A204.1 (cell line): ENCODE results near the gene RAPGEF4.

Source experiments
- FAIRE-seq: peaks from 2 replicates; lab custom pipeline; 2012; peaks lifted over from hg19 to GRCh38; lab: Jason Lieb, UNC

Gene RAPGEF4

DNA sequence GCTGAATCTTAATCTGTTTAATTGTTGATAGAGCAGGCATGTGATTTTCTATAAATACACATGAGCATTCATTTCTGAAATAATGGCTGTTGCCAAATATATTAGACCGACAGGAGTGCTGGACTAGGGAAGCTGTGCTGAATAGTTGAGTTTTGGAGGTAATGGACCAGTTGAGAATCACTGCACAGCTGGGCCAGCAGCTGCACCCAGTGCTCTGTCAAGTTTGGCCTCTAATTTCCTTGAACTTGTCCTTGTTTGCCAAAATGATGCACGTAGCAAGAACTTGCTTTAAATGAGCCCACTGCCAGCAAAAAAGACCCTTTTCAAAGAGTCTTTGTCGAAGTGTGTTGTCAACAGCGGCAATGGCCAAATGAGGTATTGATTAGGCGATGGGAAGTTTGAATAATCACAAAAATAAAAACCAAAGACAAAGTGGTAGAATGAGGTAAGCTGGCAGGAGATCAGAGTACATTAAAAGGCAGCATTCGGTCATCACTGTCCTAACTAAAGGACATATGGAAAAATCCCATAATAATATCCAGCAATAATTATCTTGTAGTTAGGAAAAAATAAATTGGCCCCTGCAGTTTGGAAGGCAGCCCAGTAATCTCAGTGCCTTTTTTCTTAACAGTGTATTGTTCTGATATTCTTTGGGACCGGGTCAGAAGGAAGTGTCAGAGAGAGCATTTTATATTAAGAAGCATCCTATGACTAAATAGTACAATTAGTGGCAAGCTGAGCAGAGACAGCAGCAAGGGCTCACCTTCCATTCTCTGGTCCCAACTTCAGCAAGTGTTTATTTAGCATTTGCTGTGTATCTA is 126.2 kb downstream of the RAPGEF4 start:
- FAIRE-seq: no peak

DNA sequence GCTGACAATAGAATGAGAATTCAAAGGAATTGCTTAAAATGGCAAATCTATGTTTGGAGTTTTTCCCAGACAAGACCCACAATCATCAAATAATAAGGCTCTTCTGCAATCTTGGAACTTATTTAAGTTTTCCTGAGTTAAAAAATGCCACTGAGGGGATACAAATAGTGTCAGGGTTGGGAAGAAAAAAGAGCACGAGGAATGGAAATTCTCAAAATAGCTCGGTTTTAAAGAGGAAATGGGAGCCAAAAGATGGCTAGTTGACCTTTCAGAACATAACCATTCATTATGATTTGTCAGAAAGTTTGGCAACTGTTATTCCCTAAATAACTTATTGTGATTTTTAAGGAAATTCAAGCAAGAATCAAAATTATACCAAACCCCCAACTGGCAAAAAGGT is 127.7 kb downstream of the RAPGEF4 start:
- FAIRE-seq: no peak

DNA sequence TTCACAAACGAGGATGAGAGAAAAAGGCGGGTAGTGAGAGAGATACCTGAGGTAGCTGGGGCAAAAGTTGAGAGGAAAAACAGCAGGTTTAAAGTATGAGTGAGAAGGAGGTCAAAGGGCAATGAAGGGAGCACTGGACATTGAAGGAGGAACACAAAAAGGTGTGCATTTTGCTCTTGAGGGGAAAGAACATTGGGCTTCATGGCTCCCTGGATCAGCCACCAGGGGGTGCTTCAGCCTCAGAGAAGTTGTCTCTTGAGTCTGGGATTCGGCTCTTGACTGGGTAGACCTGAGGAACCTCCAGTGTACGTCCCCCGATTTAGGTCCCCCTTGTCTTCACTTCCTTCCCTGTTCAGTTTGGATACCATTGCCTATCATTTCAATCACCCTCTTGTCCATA is 128.5 kb downstream of the RAPGEF4 start:
- no peak for FAIRE-seq

DNA sequence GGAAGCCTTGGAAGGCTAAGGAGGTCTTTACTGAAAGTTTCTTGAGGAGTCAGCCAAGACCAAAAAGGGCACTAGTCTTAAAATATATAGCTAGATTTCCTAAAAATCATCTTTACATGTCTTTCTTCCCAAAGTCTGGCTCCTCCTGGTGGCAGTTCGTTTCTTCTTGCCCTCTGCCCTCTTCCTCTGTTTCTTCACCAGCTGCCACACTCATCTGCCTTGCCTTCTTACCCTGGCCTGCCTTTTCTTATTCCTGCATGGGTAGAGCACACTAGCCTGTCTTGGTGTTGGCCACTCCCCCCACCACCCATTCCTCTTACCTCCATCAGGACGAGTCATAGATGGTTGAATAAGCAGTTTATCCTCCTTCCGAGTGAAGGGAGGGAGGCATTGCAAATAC is 129.8 kb downstream of the RAPGEF4 start:
- no peak for FAIRE-seq

DNA sequence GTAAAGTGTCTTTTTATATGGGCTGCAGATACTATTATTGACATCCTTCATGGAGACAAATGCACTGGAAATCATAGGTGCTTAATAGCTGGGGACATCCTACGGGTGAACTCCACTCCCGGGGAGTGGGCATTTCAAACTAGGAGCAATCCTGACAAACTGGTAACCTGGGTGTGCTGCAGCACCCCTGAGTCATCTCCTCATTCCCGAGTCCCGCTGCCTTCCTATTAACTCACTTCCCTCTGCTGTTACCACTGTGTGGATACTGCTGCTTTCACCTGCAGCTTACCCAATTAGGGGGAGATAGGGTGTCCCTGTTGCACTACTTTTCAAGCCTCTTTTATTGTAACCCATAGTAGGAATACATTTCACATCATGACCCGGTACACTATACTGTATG is 134.2 kb downstream of the RAPGEF4 start:
- no peak for FAIRE-seq

DNA sequence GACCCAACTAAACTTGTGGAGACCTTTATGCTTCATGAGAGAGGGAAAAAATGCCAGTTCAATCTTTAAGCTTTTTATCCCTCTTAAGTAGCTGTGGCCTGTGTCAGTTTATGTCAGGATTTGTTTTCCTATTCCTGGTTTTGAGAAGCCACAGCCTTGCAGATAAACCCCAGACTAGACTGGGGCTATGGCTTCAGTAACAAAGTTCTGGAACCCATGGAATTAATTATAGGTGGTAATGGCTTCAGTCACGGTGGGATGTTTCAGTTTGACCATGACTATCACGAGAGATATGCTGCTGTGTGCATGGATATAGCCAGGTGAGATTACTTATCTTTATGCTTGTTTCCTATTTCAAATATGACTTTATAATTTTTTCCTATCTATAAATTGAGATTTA is 134.8 kb downstream of the RAPGEF4 start:
- no peak for FAIRE-seq

DNA sequence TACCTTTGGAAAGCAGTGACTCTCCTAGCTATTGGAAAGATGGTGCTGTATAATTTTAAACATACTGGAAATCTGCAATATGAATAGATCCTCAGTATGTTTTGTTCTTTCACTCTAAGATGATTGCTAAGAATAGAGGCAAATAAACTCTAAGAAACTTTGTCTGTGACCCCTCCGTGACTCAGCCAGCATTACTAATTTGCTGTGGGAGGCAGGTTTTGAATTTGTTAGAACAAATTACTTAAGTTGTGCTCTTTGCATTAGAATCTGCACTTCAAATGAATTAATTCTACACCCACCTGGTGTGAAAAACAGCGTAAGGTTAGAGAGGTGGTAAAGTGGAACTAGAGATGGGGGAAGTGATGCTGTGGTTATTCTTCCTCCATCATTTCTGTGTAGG is 142.2 kb downstream of the RAPGEF4 start:
- no peak for FAIRE-seq

DNA sequence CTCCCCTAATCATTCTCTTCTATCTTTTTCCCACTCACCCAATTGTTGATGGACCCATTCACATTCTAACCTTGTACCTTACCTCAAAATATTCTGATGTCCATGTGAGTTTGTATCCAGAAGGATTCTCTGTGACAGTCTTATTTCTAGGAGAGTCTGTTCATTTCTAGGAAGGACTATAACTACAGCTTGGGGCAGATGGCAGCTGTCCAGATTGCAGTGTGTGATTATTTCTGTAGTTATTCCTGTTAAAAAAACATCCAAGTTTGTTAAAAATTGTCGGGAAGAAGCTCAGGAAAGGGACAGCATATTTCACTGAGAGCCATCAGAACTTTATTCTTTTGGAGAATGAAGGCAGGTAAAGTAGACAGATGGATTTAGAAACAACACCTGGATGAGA is 142.6 kb downstream of the RAPGEF4 start:
- FAIRE-seq: no peak

DNA sequence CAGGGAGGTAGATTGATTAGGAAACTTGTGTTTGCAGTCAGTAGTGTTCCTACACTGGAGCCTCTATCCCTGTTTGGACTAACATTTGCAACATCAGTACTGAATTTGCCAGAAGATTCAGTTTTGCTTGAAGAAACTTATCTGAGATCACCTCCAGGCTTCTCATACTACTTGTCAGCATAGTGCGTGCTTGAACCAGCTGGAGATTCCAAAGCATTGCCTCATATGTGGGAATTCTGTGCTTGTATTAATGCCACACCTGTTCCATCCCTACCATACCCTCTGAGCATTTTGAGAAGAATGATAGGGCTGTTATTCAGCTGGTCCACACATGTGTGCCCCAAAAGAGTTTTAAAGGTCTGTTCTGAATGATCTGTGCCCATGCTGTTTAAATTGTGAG is 148.7 kb downstream of the RAPGEF4 start:
- FAIRE-seq: no peak

DNA sequence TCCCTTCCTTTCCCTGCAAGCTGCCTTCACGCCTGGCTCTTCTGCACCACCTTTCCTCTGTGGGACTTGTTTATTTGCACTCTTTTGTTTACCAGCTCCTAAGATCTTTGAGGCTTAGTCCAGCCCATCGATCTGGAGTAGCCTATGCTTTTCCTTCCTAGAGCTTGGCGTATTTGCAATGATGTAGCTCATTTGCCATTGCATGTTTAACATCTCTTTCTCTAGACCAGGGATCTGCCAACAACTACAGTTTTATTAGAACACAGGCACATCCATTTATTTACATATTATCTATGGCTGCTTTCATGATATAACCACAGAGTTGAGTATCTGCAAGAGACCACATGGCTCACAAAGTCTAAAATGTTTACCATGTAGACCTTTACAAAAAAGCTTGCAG is 150.4 kb downstream of the RAPGEF4 start:
- no peak for FAIRE-seq

DNA sequence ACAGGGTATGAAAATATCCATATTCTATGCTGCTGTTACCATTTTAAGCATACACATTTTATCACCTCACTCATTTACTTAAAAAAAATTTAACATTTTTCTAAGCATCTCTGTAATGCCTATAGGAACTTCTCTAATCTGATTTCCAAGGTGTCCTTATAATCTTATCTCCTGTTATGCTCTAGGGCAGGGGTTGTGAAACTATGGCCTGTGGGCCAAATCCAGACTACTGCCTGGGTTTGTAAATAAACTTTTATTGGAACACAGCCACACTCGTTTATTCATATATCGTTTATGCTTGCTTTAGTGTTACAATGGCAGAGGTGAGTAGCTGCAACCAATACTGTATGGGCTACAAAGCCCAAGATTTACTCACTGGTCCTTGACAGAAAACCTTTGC is 151.6 kb downstream of the RAPGEF4 start:
- no peak for FAIRE-seq

DNA sequence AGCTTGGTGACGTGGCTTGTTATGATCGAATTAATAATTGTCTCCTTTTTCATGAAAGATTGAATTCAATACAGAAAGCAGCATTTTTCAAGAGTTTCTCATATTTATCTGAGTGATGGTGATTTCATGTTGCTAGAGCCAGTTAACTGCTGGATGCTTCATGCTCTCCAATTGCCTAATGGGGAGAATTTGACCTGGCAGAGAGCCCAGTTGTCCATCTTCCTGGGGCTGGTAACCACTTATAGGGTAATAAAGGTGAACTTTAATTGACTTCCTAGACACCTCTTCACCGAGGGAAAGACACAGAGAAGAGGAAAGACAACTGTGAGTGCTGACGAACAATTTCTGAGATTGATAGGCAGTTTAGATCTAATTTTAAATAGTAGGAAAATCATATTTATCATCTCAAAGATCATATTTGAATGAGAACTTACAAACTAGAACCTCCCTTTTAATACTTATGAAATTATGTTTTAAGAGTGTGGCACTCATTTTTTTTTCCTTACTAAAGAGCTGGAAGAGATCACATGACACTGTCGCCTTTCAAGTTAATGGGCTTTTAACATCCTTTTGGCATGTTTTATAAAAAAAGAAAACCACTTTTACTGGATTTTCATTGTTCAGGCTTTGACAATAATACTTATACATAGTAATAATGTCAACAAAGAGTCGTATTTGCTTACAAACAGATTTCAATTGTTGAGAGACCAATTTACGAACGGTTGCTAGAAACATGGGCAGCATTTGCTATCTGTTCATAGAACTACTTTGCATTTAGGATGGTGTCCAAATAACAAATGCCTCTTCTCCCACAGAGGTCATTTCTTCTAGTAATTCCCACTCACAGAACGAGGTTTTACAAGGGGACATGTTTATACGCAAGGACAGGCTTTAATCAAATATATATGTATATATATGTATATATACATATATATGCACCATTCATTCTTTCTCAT is 153.3 kb downstream of the RAPGEF4 start:
- FAIRE-seq: no peak

DNA sequence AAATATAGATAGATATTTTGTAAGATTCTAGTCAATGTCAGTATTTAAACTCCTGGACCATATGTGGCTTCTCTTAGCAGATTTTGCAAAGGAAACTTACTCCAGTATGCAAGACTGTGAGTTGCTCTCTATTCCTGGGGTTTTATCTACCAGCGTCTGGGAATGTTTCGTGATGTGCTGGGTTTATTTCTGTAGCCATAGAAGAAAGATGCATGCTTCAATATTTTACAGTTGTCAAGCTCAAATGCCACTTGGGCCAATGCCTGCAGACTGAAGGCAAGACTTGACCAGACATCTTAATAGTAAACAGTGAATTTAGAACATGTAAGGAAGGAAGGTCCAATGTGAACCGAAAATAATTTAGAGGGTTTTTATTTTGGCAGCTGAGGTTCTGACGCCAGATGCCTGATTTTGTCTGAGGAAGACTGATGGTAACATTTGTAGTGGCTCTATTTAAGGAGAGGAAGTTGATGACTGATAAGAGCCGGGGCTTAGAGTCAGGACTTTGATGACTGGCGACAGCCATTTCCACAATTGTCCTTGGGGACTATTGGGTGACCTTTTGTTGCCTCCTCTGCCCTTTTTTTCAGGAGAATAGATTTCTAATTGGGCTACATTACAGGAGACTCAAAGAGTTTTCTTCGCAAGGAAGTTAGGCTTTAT is 154.3 kb downstream of the RAPGEF4 start:
- no peak for FAIRE-seq

DNA sequence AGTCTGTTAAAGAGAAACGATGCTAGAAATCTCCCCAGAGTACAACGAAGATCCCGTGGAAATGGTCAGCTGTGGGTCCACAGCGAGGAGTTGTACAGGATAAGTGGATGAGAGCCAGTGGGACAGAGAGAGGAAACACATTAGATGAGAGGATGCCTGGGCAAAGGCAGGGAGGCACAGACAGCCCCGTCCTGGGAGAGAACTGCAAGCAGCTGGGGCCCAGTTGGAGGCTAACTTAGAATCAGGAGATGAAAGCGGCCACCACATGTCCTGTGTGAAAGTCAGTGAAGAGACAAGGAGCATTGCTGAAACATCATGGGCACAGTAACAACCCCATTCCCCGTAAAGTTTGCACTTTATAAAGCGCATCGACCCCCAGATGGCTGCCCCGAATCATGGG is 157.5 kb downstream of the RAPGEF4 start:
- FAIRE-seq: no peak

DNA sequence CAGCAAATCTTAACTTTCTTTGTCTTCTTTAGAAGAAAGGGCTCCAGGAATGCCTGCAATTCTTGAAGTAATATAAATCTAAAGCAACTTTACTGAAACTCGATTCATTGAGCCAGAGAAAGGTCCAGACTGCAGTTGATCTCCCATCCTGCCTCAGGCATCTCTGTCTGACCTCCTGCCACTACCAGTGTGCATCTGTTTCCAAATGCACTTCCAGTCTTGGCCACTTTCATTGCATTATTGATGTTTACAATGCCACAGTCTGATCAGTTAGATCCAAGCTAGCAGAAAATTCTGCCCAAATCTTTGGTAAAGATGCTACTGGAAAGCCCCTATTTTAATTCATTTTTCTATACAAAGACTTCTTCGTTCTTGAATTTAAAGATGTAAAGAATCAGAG is 158.0 kb downstream of the RAPGEF4 start:
- FAIRE-seq: no peak

DNA sequence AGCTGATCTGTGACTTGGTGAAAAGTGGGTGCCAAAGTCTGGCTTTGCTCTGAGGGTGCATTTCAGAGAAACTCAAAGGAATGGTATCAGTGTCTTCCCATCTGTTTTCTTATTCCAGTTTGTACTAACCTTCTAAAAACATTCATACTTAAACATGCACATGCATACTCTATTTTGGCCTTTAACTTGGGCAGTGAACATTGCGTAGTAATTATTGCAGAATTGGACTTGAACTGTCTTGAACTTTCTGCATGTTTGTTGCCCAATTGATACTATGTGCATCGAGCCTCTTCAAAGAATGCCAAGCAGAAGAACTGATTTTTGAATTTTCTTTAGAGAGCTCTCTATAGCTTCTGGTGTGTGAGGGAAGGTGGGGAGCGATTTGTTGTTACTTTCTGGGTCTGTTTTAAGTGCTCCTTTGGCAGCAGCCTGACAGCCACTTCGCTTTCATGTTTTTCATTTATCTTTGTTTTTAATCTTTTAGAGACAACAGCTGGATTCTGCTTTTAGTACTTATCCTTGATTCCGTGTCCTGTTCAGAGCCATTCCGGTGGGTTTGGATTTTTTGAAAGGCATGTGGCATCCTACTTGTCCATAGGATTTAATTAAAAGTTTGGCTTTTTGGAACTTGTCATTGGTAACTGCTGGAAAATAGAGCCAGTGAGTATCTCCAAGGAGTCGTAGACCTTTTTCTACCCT is 159.2 kb downstream of the RAPGEF4 start:
- no peak for FAIRE-seq

DNA sequence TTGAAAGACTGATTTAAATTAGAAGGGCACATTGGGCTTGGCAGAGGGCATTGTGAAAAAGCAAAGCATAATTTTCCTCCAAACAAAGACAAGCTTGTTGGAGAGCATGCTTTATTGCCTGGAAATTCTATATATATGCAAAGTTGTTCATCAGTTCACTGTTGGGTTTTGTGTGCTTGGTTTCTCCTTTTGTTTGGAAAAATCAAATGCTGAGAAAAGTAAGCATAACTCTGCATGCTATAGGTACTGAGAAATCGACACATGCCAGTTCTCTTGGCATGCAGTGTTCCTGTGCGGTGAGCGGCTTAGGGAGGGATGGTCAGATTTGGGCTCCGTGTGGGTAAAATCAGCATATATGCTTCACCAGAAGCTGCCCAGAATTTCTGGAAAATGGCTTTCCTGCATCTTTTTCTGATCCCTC is 161.0 kb downstream of the RAPGEF4 start:
- FAIRE-seq: no peak

DNA sequence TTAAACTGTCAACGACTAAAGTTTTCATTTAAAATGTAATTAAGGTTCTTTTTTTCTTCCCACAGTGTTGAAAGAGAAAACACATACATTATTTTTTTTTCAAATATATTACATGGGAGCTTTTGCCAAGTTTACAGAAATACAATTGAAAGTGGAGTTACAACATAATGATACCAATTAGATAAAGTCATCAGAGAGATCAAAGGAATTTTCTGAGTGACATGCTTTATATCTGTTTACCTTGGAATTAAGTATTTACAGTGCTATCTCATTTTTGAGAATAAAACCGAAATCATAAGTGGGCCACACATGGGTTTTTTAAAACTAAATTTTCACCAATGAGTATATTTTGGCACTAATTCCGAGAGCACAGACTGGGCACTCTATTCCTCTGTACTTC is 165.2 kb downstream of the RAPGEF4 start:
- no peak for FAIRE-seq

DNA sequence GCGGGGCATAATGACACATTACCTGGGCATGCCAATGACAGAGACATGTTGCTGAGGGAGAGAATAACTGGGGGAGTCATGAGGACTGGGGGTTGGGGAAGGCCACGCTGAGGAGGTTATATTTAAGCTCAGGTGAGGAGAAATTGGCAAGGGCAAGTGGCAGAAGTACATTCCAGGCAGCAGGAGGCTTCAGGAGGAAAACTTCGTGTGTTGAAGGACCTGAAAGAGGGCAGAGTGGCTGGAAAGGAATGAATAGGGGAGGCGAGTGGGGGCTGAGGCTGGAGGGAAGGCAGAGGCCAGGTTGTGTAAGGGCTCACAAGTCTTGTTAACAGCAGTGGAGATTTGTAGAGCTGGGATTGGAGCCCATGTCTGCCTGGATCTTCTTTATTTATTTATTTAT is 166.3 kb downstream of the RAPGEF4 start:
- FAIRE-seq: no peak

DNA sequence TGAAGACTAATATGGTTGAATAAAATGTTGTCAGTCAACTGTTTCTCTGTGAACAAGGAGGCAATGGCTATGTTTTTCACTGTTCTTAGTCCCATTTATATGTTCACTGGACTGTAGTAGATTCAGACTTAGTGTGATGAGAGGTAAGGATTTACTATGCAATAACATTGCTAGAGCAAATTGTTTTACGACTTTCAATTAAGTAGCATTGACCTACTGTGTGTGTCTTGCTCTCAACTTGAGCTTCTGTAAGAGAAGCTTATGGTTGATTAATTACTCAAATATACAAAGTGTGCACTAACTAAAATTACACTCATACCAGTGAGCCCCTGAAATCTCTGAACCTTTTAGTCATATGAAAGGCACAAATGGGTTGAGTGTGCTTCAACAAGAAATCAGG is 168.6 kb downstream of the RAPGEF4 start:
- no peak for FAIRE-seq

DNA sequence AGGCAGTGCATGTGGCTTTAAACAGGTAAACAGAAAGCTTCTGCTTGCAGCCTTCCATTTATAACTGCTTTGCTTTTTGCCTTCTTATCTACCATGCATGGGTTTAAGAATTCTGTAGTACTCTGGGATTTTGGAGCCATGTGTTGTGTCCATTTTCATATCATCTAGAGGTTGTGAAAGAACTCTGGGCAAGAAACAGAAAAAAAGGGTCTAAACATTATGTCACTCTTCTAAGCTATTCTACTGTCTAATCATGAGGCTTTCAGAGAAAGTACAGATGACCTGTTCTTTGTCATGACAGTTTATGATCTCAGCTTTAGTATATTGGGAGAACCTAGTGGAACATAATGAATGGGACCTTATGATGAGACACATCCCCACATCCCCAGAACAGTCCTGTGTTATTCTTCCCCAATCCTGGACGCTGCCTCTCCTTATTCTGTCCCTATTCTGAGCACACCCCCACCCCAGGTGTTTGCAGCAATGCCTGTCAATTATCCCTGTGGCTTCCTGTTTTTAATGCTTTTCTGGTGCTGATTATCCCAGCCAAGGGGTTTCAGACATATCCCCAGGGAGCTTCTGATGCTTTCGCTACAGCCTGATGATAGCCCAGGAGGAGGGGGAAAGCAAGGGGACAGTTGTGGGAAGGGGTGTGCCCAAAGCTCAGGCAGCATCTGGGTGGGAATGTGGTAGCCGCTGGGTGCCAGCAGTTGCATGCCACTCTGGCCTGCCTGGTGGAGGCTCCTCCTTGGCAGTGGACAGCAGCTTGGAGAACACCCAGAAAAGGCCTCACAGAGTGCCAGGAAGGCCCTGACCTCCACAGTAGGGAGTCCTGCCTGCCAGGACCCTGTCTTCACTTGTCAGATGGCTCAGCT is 170.5 kb downstream of the RAPGEF4 start:
- FAIRE-seq: no peak
